Mammary epithelial cell (primary cell): ENCODE data around the gene CLSTN3.

ENCODE experiments used
- CTCF ChIP-seq, 2 donors: IDR thresholded peaks in 1 of 2; conservative IDR thresholded peaks in 1 of 2; 2 replicates each; pipeline ENCODE4 v1.5.1; 2011 to 2012; ENCODE audit warnings: inconsistent platforms in 2 of 2, low read length in 2 of 2, mild to moderate bottlenecking in 2 of 2, control low read depth in 1 of 2, low read depth in 1 of 2; ENCODE audit not compliant: insufficient read depth in 1 of 2; ENCODE audit errors: extremely low read depth in 1 of 2
- EZH2 ChIP-seq: IDR thresholded peaks from 2 replicates; pipeline ENCODE4 v1.6.1; 2012; ENCODE audit warnings: low read length, inconsistent platforms, borderline replicate concordance

- TF ChIP-seq EZH2, result no peak
- TF ChIP-seq CTCF (conservative IDR thresholded peaks at IDR 0.05 in 1 of 2, IDR thresholded peaks at IDR 0.05 in 1 of 2; ENCODE audit: extremely low read depth in 1 of 2, insufficient read depth in 1 of 2, low read depth in 1 of 2, low read length in 2 of 2), result no peak
These were observed 11.3 kb downstream of the CLSTN3 start for GRCh38 chr12:7141351-7142005.
